Bronchial epithelial cell (primary cell): ENCODE measurements around the gene IRX5. TPM values are rescaled to one million over a fixed set of nuclear protein-coding genes. Genes with fewer than 3 reads are reported as not detected.

Source experiments
- DNase-seq: peaks from one replicate; pipeline ENCODE4 v3.0.0-alpha.2; 2010; ENCODE audit warnings: low read depth
- FAIRE-seq: peaks from 2 replicates; lab custom pipeline; 2011; peaks lifted over from hg19 to GRCh38; lab: Jason Lieb, UNC
- H3K27me3 ChIP-seq: 2 replicates; pipeline ENCODE4 v1.5.1; 2011; ENCODE audit warnings: low read length; ENCODE audit not compliant: control insufficient read depth, insufficient read depth
- H3K36me3 ChIP-seq: 2 replicates; pipeline ENCODE4 v1.5.1; 2011; ENCODE audit warnings: low read length; ENCODE audit not compliant: control insufficient read depth, insufficient read depth
- H3K4me3 ChIP-seq: 2 replicates; pipeline ENCODE4 v1.5.1; 2011; ENCODE audit warnings: mild to moderate bottlenecking, low read depth, low read length, control low read depth
- CTCF ChIP-seq: IDR thresholded peaks from 2 replicates; pipeline ENCODE4 v1.5.1; 2011; ENCODE audit warnings: mild to moderate bottlenecking, moderate library complexity, low read length, control low read depth, inconsistent platforms; ENCODE audit not compliant: insufficient read depth, severe bottlenecking
- total RNA-seq: library from RNA; depleted of rRNA; stranded (reverse); fragments of >200 nt; gene quantifications from 2 replicates; pipeline ENCODE4 v1.2.1, GENCODE V29; 2014

IRX5 gene
- total RNA-seq, 1 donor from 2014 or later = 6.3 TPM

- no peak for DNase-seq
These were observed 3.3 kb upstream of the IRX5 start for GRCh38 chr16:54927125-54928015.

DNA sequence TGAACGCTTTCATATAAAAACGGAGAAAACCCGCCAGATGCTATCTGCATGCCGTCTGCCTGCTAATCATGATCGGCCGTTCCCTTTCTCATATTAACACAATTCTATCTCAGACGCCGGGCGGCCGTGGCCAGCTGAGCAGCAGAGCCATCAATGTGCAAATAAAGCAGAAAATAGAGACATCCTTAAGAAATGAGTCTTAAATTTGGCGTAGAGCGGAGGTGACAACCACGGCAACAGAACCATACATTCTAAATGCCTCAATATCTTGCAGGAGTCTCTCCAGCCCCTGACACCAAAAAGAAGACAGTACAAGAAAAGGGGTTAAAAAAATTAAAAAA is 2.7 kb upstream of the IRX5 start:
- no peak for DNase-seq
- peak overlapping the region; percentile 77 for H3K4me3 ChIP-seq
- TF ChIP-seq CTCF = no peak
- FAIRE-seq = no peak
- no peaks in the 10 kb centered on the region for H3K27me3 ChIP-seq
- H3K36me3 ChIP-seq = no peaks in the 10 kb centered on the region

More at GRCh38 chr16:54927125-54928015, 3.3 kb upstream of the IRX5 start:
- no peak for FAIRE-seq
- no peaks in the 10 kb centered on the region for H3K36me3 ChIP-seq
- H3K4me3 ChIP-seq = peak overlapping the region; percentile 77
- H3K27me3 ChIP-seq = no peaks in the 10 kb centered on the region
- no peak for TF ChIP-seq CTCF

DNA sequence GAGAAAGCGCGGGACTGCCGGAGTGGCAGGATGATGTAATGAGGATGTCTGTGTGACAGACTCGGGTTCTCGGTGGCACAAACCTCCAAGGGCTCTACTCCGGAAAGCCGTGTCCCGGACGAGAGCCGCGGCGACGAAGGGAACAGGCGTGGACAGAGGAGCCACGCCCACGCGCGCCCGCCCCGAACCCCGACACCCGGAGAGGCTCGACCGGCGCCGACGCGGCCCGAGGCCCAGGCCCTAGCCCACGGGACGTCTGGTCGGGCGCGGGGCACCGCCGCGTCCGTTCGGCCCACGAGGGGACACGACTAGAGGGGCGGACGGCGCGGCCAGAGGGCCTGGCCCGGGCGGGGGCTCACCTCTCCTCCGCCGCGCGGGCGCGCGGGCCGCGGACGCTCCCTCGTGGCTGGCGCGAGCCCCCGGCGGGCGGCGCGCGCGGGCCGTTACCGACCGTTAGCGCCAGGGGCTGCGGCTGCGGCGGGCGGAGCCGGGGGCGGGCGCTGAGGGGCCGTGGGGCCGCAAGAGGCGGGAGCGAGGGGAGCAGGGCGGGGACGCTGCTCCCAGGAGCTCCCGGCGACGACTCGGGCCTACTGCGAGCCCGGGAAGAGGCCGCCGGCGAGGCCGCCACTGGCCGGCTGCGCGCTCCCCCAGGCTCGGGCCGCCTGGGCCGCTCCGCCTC is 2.1 kb upstream of the IRX5 start:
- Histone ChIP-seq H3K36me3 (peaks cover under 1% of the 10 kb centered on the region), H3K27me3 (no peaks in the 10 kb centered on the region)
- FAIRE-seq = no peak

GRCh38 chr16:54929090-54930004 is 1.3 kb upstream of the IRX5 start:
- Histone ChIP-seq H3K36me3 (peaks cover 2% of the 10 kb centered on the region), H3K27me3 (no peaks in the 10 kb centered on the region), H3K4me3 (peak overlapping the region; percentile 77)
- FAIRE-seq = peak; percentile 86
- DNase-seq = peak; percentile 94
- TF ChIP-seq CTCF = no peak

More for the DNA sequence above, 2.1 kb upstream of the IRX5 start:
- DNase-seq = no peak
- TF ChIP-seq CTCF = no peak
- peak overlapping the region; percentile 77 for H3K4me3 ChIP-seq

DNA sequence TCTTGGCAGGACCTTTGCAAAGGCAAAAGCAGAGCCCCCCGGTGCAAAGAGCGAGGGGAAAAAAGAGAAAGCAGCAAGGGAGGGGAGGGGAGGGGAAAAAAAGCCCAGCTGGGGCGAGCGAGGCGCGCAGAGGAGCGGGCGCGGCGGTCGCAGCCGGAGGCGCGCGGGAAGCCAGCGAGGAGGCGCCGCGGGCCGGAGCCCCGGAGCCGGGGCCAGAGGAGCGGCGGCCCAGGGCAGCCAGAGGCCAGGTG is 129 bp downstream of the IRX5 start:
- H3K27me3 ChIP-seq = no peaks in the 10 kb centered on the region
- no peak for FAIRE-seq
- TF ChIP-seq CTCF = no peak

More for the DNA sequence above, 129 bp downstream of the IRX5 start:
- Histone ChIP-seq H3K4me3 (peak overlapping the region; percentile 77), H3K36me3 (peaks cover 2% of the 10 kb centered on the region)
- no peak for DNase-seq
